GF-D8 (cell line): Measurements from ENCODE around the gene SLITRK5.

Experiments used
- DNase-seq: peaks from one replicate; lab custom pipeline; 2025; lab: John Stamatoyannopoulos, UW

The SLITRK5 gene

DNA sequence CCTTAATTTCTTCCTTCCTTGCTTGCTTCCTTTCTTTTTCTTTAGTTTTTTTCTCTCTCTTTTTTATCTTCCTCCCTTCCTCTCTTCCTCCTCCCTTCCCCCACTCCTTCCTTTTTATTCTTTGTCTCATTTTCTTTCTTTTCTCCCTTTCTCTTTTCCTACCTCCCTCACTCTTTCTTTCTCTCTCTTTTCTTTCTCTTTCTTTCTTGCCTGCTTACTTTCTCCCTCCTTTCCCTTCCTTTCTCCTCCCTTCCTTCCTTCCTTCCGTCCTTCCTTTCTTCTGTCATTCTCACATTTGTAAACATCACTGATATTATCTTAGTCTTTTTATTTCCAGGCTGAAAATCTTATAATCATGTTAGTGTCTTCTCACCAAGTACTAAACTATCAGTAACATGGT is 38.8 kb downstream of the SLITRK5 start:
- no peak for DNase-seq

- DNase-seq = no peak
These were observed 40.8 kb downstream of the SLITRK5 start for GRCh38 chr13:87712012-87712411.
